Effector memory CD4-positive, alpha-beta T cell (primary cell): ENCODE data around the gene BZW2.

ENCODE experiments used
- DNase-seq, 3 donors: peaks; one replicate each; pipeline ENCODE4 v3.0.0-alpha.2; 2020
- H3K27ac ChIP-seq: 2 replicates; pipeline ENCODE4 v1.7.0; 2013; ENCODE audit warnings: mild to moderate bottlenecking, low read length, moderate library complexity; ENCODE audit not compliant: insufficient read depth, poor library complexity, severe bottlenecking
- H3K27me3 ChIP-seq: replicated peaks from 2 replicates; pipeline ENCODE4 v1.7.0; 2013; ENCODE audit warnings: mild to moderate bottlenecking, low read length; ENCODE audit not compliant: insufficient read depth, control insufficient read depth, poor library complexity, severe bottlenecking
- H3K36me3 ChIP-seq: 2 replicates; pipeline ENCODE4 v1.7.0; 2013; ENCODE audit warnings: mild to moderate bottlenecking, low read length, moderate library complexity; ENCODE audit not compliant: control insufficient read depth, insufficient read depth
- H3K4me1 ChIP-seq: 2 replicates; pipeline ENCODE4 v1.7.0; 2013; ENCODE audit warnings: low read length, mild to moderate bottlenecking; ENCODE audit not compliant: control insufficient read depth, insufficient read depth, poor library complexity, severe bottlenecking
- H3K4me3 ChIP-seq: 2 replicates; pipeline ENCODE4 v1.7.0; 2013; ENCODE audit warnings: low read length, low read depth, mild to moderate bottlenecking; ENCODE audit not compliant: insufficient read depth, poor library complexity, severe bottlenecking
- H3K9me3 ChIP-seq: 2 replicates; pipeline ENCODE4 v1.7.0; 2013; ENCODE audit warnings: mild to moderate bottlenecking, low read length, moderate library complexity; ENCODE audit not compliant: control insufficient read depth

The BZW2 gene

GRCh38 chr7:16744518-16745250 lies 98.7 kb downstream of the BZW2 start:
- H3K4me3 ChIP-seq: no peak overlapping the region
- no peaks in the 10 kb centered on the region for H3K36me3 ChIP-seq
- no peaks in the 10 kb centered on the region for H3K4me1 ChIP-seq
- H3K27ac ChIP-seq: no peak overlapping the region
- no peak for DNase-seq
- no peaks in the 10 kb centered on the region for H3K27me3 ChIP-seq
- no peaks in the 10 kb centered on the region for H3K9me3 ChIP-seq

DNA sequence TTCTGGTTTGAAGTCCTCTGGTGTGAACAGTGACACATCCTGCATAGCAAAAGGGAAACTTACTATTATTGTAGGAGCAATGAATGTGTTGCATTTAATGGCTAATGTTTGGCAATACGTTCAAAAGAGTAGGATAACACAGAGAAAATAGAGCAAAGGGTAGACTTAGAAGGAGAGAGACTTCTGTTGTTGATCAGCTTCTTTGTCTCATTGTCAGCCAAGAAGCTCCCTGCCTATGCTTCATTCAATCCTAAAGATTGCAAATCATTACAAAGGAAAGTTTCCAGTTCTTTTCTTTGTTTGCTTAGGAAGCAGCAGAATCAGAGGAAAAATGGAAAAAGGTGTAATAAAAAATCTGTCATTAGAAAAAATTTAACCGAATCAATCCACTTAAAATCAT lies 99.7 kb downstream of the BZW2 start:
- Histone ChIP-seq H3K27ac (no peak overlapping the region), H3K27me3 (no peaks in the 10 kb centered on the region), H3K4me3 (no peak overlapping the region), H3K4me1 (no peaks in the 10 kb centered on the region), H3K36me3 (no peaks in the 10 kb centered on the region), H3K9me3 (no peaks in the 10 kb centered on the region)
- DNase-seq: no peak

DNA sequence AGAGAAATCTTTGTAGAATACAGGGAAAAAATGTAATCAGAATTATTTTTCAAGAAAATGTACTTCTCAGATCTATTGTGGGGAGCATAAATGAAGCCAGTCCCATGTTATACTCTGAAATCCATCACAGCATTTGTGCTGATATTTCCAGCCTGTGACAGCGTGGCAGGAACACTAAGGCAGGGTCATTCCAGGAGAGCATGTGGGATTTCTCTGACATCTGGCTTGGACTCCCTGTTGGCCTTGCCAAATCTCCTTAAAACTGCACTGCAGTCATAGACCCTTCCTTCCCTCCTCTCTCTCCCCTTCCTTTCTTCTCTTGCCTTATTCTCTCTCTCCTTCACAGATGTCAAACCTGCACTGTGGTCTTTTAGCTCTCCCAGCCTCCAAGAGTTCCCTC lies 101.1 kb downstream of the BZW2 start:
- no peaks in the 10 kb centered on the region for H3K4me1 ChIP-seq
- DNase-seq: no peak
- H3K36me3 ChIP-seq: no peaks in the 10 kb centered on the region
- H3K27ac ChIP-seq: no peak overlapping the region
- no peaks in the 10 kb centered on the region for H3K9me3 ChIP-seq
- no peaks in the 10 kb centered on the region for H3K27me3 ChIP-seq
- no peak overlapping the region for H3K4me3 ChIP-seq

GRCh38 chr7:16753102-16753931 lies 107.3 kb downstream of the BZW2 start, which contains the start of gene TSPAN13:
TSS of gene TSPAN13 (plus strand) at chr7:16753755. CDS start at chr7:16753968, 213 bp downstream.
- DNase-seq: peak; percentile 1 to 32 (median 16)
- Histone ChIP-seq H3K4me1 (peaks cover 4% of the 10 kb centered on the region), H3K4me3 (peak within 1 kb of the TSS; percentile 50), H3K27ac (no peak within 1 kb of the TSS), H3K36me3 (no peaks in the 10 kb centered on the region), H3K9me3 (no peaks in the 10 kb centered on the region), H3K27me3 (no peaks in the 10 kb centered on the region)

DNA sequence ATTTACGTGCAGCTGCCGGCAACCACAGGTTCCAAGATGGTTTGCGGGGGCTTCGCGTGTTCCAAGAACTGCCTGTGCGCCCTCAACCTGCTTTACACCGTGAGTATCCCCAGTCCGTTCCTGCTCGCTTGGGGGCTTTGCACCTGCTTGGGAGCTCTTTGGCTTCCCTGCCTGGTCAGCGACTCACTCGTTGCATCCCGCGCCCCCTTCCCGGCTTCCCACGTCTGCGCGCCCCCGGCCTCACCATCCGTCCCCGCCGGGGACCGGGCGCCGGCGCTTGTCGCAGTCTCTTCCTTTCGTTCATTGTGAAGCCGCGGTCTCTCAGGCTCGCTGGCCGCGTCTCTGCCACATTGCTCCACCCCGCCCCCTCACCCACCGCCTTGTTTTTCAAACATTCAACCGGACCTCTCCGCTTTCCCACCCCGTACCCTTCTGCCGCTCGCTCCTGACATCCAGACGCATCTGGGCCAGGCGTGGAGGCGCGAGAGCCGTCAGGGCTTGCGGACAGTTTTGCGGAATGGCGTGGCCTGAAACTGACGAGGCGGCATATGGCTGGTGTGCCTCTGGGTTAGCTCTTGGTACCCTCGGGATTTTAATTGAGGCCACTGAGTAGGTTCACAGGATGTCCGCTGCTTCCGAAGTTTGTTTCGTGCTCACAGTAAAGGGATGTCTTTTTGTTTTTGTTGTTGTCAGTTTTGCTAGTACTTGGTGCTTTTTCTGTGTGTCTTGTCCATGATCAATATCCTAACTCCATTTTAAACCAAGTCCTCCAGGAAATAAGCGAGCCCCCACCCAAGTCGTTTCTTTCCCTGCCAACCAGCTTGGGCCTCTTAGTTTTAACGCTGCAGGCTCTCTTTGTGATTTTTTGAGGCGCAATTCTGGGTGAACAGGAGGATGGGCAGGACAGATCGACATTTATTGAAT lies 108.2 kb downstream of the BZW2 start:
- Histone ChIP-seq H3K4me1 (peaks cover 4% of the 10 kb centered on the region), H3K27ac (no peak overlapping the region), H3K36me3 (no peaks in the 10 kb centered on the region), H3K9me3 (no peaks in the 10 kb centered on the region), H3K27me3 (no peaks in the 10 kb centered on the region), H3K4me3 (peak overlapping the region; percentile 50)
- no peak for DNase-seq

DNA sequence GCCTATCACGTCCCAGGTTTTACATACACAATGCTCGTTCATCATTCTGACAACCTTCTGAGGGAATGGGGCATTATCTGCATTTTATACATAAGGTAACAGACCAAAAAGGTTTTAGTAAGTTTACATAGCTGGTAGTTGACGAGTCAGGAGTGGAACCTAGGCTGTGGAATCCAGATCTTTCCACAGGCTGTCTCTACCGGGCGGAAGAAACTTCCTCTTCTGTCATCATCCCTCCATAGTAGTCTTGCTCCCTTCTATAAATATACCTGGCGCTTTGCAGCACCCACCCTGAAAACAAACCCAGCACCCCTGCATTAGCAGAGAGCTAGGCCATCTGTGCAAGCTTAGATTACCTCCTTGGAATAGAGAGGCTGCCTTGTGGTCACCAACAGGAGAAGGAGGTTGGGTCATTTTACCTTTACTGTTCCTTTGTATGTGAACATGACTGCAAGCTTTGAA lies 108.9 kb downstream of the BZW2 start:
- H3K4me1 ChIP-seq: peaks cover 4% of the 10 kb centered on the region
- no peaks in the 10 kb centered on the region for H3K27me3 ChIP-seq
- H3K36me3 ChIP-seq: no peaks in the 10 kb centered on the region
- no peak overlapping the region for H3K27ac ChIP-seq
- DNase-seq: no peak
- H3K9me3 ChIP-seq: no peaks in the 10 kb centered on the region
- no peak overlapping the region for H3K4me3 ChIP-seq

- H3K27me3 ChIP-seq: no peaks in the 10 kb centered on the region
- H3K4me3 ChIP-seq: no peak overlapping the region
- H3K27ac ChIP-seq: no peak overlapping the region
Observed at GRCh38 chr7:16755397-16755796, 109.4 kb downstream of the BZW2 start.

More at GRCh38 chr7:16755397-16755796, 109.4 kb downstream of the BZW2 start:
- DNase-seq: no peak
- no peaks in the 10 kb centered on the region for H3K9me3 ChIP-seq
- H3K4me1 ChIP-seq: peaks cover 4% of the 10 kb centered on the region
- no peaks in the 10 kb centered on the region for H3K36me3 ChIP-seq
